Tibial nerve (tissue), 3 donors: Measurements from ENCODE around the gene CXCL14.

Experiments
- CTCF ChIP-seq, 5 experiments: fragments of 200-600 bp in 3 of 5; fragments of 450-650 bp in 2 of 5; sonication (generic) in 3 of 5; IDR thresholded peaks; one replicate each; pipeline ENCODE4 v1.5.1; 2016 to 2019; ENCODE audit warnings: antibody characterized with exemption in 5 of 5, mild to moderate bottlenecking in 3 of 5, moderate library complexity in 2 of 5
- POLR2A ChIP-seq, 2 donors: fragments of 450-650 bp; IDR thresholded peaks; one replicate each; pipeline ENCODE4 v1.6.1; 2017; ENCODE audit warnings: antibody characterized with exemption in 2 of 2, mild to moderate bottlenecking in 2 of 2, moderate library complexity in 2 of 2

- TF ChIP-seq CTCF (IDR thresholded peaks at IDR 0.05), result no peak
- no peak for TF ChIP-seq POLR2A (IDR thresholded peaks at IDR 0.05)
These were observed 3.4 kb upstream of the CXCL14 start for GRCh38 chr5:135582099-135582781.
